NCI-H69 (cell line): ENCODE measurements around the gene PRR35.

Experiments
- DNase-seq: peaks from one replicate; lab custom pipeline; 2025; lab: John Stamatoyannopoulos, UW

PRR35 gene

GRCh38 chr16:549544-550263, 10.5 kb upstream of the PRR35 start:
- DNase-seq = no peak

GRCh38 chr16:551210-551609, 9.0 kb upstream of the PRR35 start:
- no peak for DNase-seq

GRCh38 chr16:552171-552570, 8.0 kb upstream of the PRR35 start:
- DNase-seq = no peak

- no peak for DNase-seq
These were observed 6.4 kb upstream of the PRR35 start for GRCh38 chr16:553601-554296.

- DNase-seq = no peak
These were observed 5.9 kb upstream of the PRR35 start for GRCh38 chr16:554297-554621.

GRCh38 chr16:554640-555365, 5.4 kb upstream of the PRR35 start:
- DNase-seq = no peak

- DNase-seq = no peak
These were observed 4.4 kb upstream of the PRR35 start for GRCh38 chr16:555528-556473.

- no peak for DNase-seq
These were observed 3.6 kb upstream of the PRR35 start for GRCh38 chr16:556474-557173.

GRCh38 chr16:557463-558297, 2.5 kb upstream of the PRR35 start:
- DNase-seq = no peak

- DNase-seq = no peak
These were observed 1.7 kb upstream of the PRR35 start for GRCh38 chr16:558298-559020.

- DNase-seq = no peak
These were observed 1.2 kb upstream of the PRR35 start for GRCh38 chr16:559021-559380.

GRCh38 chr16:559411-560203, 587 bp upstream of the PRR35 start:
- DNase-seq = peak; percentile 26

GRCh38 chr16:560701-561412, 663 bp downstream of the PRR35 start:
- DNase-seq = peak; percentile 30

- no peak for DNase-seq
These were observed 1.2 kb downstream of the PRR35 start for GRCh38 chr16:561413-561794.

GRCh38 chr16:561957-562938, 2.1 kb downstream of the PRR35 start:
- peak; percentile 60 for DNase-seq

- peak; percentile 18 for DNase-seq
These were observed 3.0 kb downstream of the PRR35 start for GRCh38 chr16:563072-563644.
